ENCODE measurements around the gene XG.

DNA sequence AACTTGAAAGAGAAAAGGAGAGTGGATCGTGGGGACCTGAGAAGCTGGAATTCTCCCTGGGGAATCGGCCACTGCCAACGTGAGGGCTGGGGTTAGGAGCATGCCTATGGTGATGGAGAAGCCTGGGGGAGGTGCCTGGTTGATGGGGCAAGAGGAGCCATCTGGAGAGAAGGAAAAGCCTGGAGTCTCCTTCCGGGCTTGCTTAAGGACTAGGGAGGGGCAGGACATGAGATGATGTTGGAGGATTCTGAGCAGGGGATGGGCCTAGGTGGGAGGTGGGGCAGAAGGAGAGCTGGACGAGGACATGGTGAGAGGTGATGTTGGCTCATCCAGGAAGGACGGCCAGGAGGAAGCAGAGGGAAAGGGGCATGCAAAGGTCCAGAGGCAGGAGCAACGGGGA is 41.9 kb downstream of the XG start:
- TF ChIP-seq, protein P1, sequence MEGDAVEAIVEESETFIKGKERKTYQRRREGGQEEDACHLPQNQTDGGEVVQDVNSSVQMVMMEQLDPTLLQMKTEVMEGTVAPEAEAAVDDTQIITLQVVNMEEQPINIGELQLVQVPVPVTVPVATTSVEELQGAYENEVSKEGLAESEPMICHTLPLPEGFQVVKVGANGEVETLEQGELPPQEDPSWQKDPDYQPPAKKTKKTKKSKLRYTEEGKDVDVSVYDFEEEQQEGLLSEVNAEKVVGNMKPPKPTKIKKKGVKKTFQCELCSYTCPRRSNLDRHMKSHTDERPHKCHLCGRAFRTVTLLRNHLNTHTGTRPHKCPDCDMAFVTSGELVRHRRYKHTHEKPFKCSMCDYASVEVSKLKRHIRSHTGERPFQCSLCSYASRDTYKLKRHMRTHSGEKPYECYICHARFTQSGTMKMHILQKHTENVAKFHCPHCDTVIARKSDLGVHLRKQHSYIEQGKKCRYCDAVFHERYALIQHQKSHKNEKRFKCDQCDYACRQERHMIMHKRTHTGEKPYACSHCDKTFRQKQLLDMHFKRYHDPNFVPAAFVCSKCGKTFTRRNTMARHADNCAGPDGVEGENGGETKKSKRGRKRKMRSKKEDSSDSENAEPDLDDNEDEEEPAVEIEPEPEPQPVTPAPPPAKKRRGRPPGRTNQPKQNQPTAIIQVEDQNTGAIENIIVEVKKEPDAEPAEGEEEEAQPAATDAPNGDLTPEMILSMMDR (conservative IDR thresholded peaks at IDR 0.05 in 1 of 2, IDR thresholded peaks at IDR 0.05 in 1 of 2; ENCODE audit: extremely low read depth in 1 of 2, insufficient read depth in 1 of 2, low read depth in 1 of 2, low read length in 2 of 2): no peak
- no peak for TF ChIP-seq EZH2 (IDR thresholded peaks at IDR 0.05; ENCODE audit: borderline replicate concordance, low read length)
